Upper lobe of left lung (tissue), 6 donors: Measurements from ENCODE around the gene CCDC201. TPM values are rescaled to one million over a fixed set of nuclear protein-coding genes. Genes with fewer than 3 reads are reported as not detected.
A peak's percentile ranks its signal among the peaks of the same experiment; 100 is the strongest.
"Not testable (repeated sequence)": the region's sequence is repeated elsewhere in the genome, so short reads cannot be mapped to it uniquely, and the experiment has no call there.

Experiments used
- ATAC-seq, 2 donors: fragments of 200-7000 bp; cut with Tn5 transposase; one replicate each; pipeline ENCODE4 v1.9.1; 2022; ENCODE audit warnings: mild to moderate bottlenecking in 2 of 2, moderate library complexity in 2 of 2; ENCODE audit not compliant: low FRiP score in 2 of 2
- DNase-seq, 2 donors: peaks; one replicate each; pipeline ENCODE4 v3.0.0-alpha.2; 2019 to 2020
- H3K27ac ChIP-seq, 4 donors: fragments of 200-600 bp; sonication (generic); one replicate each; pipeline ENCODE4 v1.5.1; 2016 to 2019
- H3K27me3 ChIP-seq, 4 donors: fragments of 200-600 bp; sonication (generic); one replicate each; pipeline ENCODE4 v1.5.1; 2017 to 2019
- H3K36me3 ChIP-seq, 4 donors: fragments of 200-600 bp; sonication (generic); one replicate each; pipeline ENCODE4 v1.5.1; 2016 to 2019
- H3K4me1 ChIP-seq, 4 donors: fragments of 200-600 bp; sonication (generic); one replicate each; pipeline ENCODE4 v1.5.1; 2018 to 2019
- H3K4me3 ChIP-seq, 4 donors: fragments of 200-600 bp; sonication (generic); one replicate each; pipeline ENCODE4 v1.5.1; 2017 to 2019; ENCODE audit warnings: mild to moderate bottlenecking in 2 of 4, moderate library complexity in 1 of 4
- H3K9me3 ChIP-seq, 4 donors: fragments of 200-600 bp; sonication (generic); one replicate each; pipeline ENCODE4 v1.5.1; 2018 to 2019
- WGBS, 2 donors: methylation state at CpG; one replicate each; pipeline ENCODE4 v1.1.5; 2017 to 2018; 5-methylcytosine and 5-hydroxymethylcytosine counted together
- total RNA-seq, 6 donors: library from RNA; depleted of rRNA in 4 of 6; stranded (reverse); fragments of >200 nt in 4 of 6; gene quantifications; one replicate each; pipeline versions ENCODE4 v1.1.0 to v1.2.1, GENCODE V29; 2016 to 2021
- donor health status: DM: no; HTN: no; CAD: no; lungs with moderate emphysema.
- donor health status: DM: no; HTN: yes; CAD: no; lungs with severe emphysema.

The CCDC201 gene
- total RNA-seq, 6 donors from 2014 or later: not detected

DNA sequence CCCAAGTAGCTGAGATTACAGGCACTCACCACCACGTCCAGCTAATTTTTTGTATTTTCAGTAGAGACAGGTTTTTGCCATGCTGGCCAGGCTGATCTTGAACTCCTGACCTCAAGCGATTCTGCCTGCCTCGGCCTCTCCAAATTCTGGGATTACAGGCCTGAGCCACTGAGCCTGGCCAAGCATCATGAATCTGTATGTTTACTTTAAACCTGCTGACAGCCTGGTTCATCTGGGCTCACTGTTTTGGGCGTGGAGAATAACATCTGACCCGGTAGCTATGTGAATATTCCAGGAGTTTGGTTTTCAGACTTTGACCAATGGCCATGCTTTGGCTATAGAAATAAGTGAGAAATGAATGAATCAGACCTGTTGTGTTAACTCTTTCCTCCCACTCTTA, 26.3 kb downstream of the CCDC201 start:
- H3K27me3 ChIP-seq, H3K4me3 ChIP-seq, DNase-seq, H3K36me3 ChIP-seq, H3K4me1 ChIP-seq, ATAC-seq, H3K9me3 ChIP-seq, H3K27ac ChIP-seq: not testable (repeated sequence)
- WGBS, 2 donors: 76% methylated on average over 5 of the region's 5 CpGs

GRCh38 chr7:45841926-45842717, 30.8 kb downstream of the CCDC201 start:
- not testable (repeated sequence) for H3K9me3 ChIP-seq, DNase-seq, H3K4me3 ChIP-seq, H3K27me3 ChIP-seq, H3K4me1 ChIP-seq, H3K27ac ChIP-seq, ATAC-seq, H3K36me3 ChIP-seq
- WGBS, 2 donors: 54 to 62% methylated on average over 4 of the region's 4 CpGs

GRCh38 chr7:45838852-45839251, 34.0 kb downstream of the CCDC201 start:
- WGBS, 2 donors: 90 to 92% methylated on average over 2 of the region's 2 CpGs
- not testable (repeated sequence) for ATAC-seq, H3K27me3 ChIP-seq, H3K27ac ChIP-seq, DNase-seq, H3K4me1 ChIP-seq, H3K9me3 ChIP-seq, H3K4me3 ChIP-seq, H3K36me3 ChIP-seq

GRCh38 chr7:45832433-45833177, 40.3 kb downstream of the CCDC201 start:
- H3K27ac ChIP-seq, DNase-seq, H3K27me3 ChIP-seq, H3K9me3 ChIP-seq, H3K36me3 ChIP-seq, H3K4me3 ChIP-seq, ATAC-seq, H3K4me1 ChIP-seq: not testable (repeated sequence)
- WGBS, 2 donors: 71 to 74% methylated on average over 8 to 9 of the region's 9 CpGs

- not testable (repeated sequence) for H3K4me1 ChIP-seq, H3K27ac ChIP-seq, H3K9me3 ChIP-seq, DNase-seq, ATAC-seq, H3K36me3 ChIP-seq, H3K27me3 ChIP-seq, H3K4me3 ChIP-seq
- 90% methylated on average over 12 of the region's 12 CpGs for WGBS, 2 donors
Measured at GRCh38 chr7:45829846-45830245, 43.0 kb downstream of the CCDC201 start.

- H3K9me3 ChIP-seq, ATAC-seq, H3K36me3 ChIP-seq, DNase-seq, H3K4me3 ChIP-seq, H3K27me3 ChIP-seq, H3K4me1 ChIP-seq, H3K27ac ChIP-seq: not testable (repeated sequence)
- WGBS, 2 donors: 91 to 96% methylated on average over 12 to 13 of the region's 13 CpGs
Measured at GRCh38 chr7:45827731-45828130, 45.2 kb downstream of the CCDC201 start.

- DNase-seq, H3K27me3 ChIP-seq, H3K4me1 ChIP-seq, H3K36me3 ChIP-seq, H3K4me3 ChIP-seq, H3K9me3 ChIP-seq, H3K27ac ChIP-seq: not testable (repeated sequence)
- WGBS, 2 donors: 92 to 94% methylated on average over 2 to 3 of the region's 3 CpGs
- ATAC-seq: peak; percentile 32 to 59
Measured at GRCh38 chr7:45826550-45826949, 46.3 kb downstream of the CCDC201 start.

GRCh38 chr7:45818763-45819162, 54.1 kb downstream of the CCDC201 start:
- not testable (repeated sequence) for H3K9me3 ChIP-seq, H3K27ac ChIP-seq, H3K4me3 ChIP-seq, H3K36me3 ChIP-seq, ATAC-seq, H3K27me3 ChIP-seq, H3K4me1 ChIP-seq
- peak in 1 of 2 donors; percentile 64 for DNase-seq
- 87 to 94% methylated on average over 7 to 12 of the region's 12 CpGs for WGBS, 2 donors

DNA sequence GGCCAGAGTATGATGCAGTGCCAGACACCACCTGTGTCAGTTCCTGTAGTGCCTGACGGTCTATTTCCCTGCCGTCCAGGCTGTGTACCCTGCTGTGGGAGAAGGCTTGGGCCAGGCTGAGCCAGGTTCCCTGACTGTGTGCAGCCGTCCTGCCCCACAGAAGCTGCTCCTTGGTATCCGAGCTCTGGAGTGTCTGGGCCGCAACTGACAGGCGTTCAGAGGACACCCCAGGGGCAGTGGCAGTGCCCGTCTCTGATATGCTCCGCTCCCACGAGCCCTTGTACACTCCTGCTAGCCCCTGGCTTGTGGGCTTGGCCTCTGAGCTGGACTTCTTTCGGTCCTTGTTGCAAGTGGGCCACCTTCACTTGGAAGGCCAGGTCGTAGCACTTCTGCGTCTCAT, 55.0 kb downstream of the CCDC201 start:
- not testable (repeated sequence) for H3K9me3 ChIP-seq, H3K36me3 ChIP-seq, H3K27ac ChIP-seq, H3K4me3 ChIP-seq, DNase-seq, H3K4me1 ChIP-seq, H3K27me3 ChIP-seq, ATAC-seq
- 92% methylated on average over 10 of the region's 12 CpGs; no CpG with 5 or more reads in 1 of the 2 donors for WGBS, 2 donors

- not testable (repeated sequence) for DNase-seq, H3K4me3 ChIP-seq, H3K9me3 ChIP-seq, H3K4me1 ChIP-seq, H3K27ac ChIP-seq, ATAC-seq, H3K27me3 ChIP-seq, H3K36me3 ChIP-seq
- 90 to 93% methylated on average over 4 to 7 of the region's 8 CpGs for WGBS, 2 donors
Measured at GRCh38 chr7:45817016-45817415, 55.9 kb downstream of the CCDC201 start.

DNA sequence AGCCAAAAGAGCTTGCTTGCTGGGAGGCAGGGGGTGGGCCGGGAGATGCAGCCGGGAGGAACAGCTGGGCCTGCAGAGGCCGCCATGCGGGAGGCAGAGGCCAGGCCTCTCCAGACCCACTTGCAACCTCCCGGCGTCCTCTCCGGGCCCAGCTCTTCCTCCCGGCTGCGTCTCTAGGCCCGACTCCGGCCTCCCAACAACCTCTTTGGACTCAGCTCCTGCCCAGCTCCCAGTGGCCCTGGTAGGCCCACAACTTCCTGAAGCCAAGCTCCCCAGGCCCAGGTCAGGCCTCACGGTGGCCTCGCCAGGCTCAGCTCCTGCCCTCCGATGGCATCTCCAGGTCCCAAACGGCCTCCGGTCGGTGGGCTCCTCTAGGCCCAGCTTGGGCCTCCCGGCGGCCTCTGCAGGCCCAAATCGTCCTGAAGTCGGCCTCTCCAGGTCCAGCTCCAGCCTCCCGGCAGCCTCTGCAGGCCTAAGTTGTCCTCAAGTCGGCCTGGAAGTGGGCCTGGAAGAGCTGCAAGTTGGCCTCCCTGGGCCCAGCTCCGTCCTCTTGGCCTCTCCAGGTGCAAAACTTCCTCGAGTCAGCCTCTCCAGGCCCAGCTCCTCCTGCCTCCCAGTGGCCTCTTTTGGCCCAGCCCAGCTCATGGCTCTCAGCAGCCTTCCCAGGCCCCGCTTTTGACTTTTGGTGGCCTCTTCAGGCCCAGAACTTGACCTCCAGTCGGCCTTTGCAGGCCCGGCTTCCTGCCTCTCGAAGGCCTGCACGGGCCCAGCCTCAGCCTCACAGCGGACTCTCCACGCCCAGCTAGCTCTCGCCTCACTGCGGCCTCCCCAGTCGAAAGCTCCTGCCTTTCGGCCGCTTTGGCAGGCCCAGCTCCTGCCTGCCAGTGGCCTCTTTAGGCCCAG, 58.4 kb downstream of the CCDC201 start:
- ATAC-seq, H3K27me3 ChIP-seq, H3K4me1 ChIP-seq, H3K4me3 ChIP-seq, H3K27ac ChIP-seq, H3K36me3 ChIP-seq, H3K9me3 ChIP-seq: not testable (repeated sequence)
- peak in 1 of 2 donors; percentile 70 for DNase-seq
- 89 to 94% methylated on average over 20 to 27 of the region's 37 CpGs for WGBS, 2 donors

- not testable (repeated sequence) for H3K9me3 ChIP-seq, H3K27ac ChIP-seq, H3K27me3 ChIP-seq, ATAC-seq, H3K4me1 ChIP-seq, H3K36me3 ChIP-seq, H3K4me3 ChIP-seq
- WGBS, 2 donors: 93 to 97% methylated on average over 13 to 18 of the region's 18 CpGs
- DNase-seq: peak in 1 of 2 donors; percentile 68
Measured at GRCh38 chr7:45813771-45814170, 59.1 kb downstream of the CCDC201 start.
